Stimulated activated naive CD4-positive, alpha-beta T cell (primary cell): ENCODE data around the gene RAC2.
"Not testable (repeated sequence)": the region's sequence is repeated elsewhere in the genome, so short reads cannot be mapped to it uniquely, and the experiment has no call there.

Experiments used
- DNase-seq, 6 experiments: peaks; one replicate each; lab custom pipeline; 2025; lab: John Stamatoyannopoulos, UW

The RAC2 gene

GRCh38 chr22:37206118-37206840 lies 37.8 kb downstream of the RAC2 start:
- DNase-seq = no peak

- DNase-seq = no peak
Measured at GRCh38 chr22:37205046-37205445, 39.0 kb downstream of the RAC2 start.

- no peak for DNase-seq
Measured at GRCh38 chr22:37204045-37204655, 39.9 kb downstream of the RAC2 start.

GRCh38 chr22:37203354-37204044 lies 40.6 kb downstream of the RAC2 start:
- DNase-seq = no peak

- no peak for DNase-seq
Measured at GRCh38 chr22:37202716-37203115, 41.4 kb downstream of the RAC2 start.

GRCh38 chr22:37202001-37202555 lies 42.0 kb downstream of the RAC2 start:
- no peak for DNase-seq

- not testable (repeated sequence) for DNase-seq
Measured at GRCh38 chr22:37201443-37201820, 42.6 kb downstream of the RAC2 start.

GRCh38 chr22:37199760-37200108 lies 44.3 kb downstream of the RAC2 start:
- no peak for DNase-seq

GRCh38 chr22:37199103-37199759 lies 44.8 kb downstream of the RAC2 start:
- peak; percentile 97 to 99 (median 98) for DNase-seq

GRCh38 chr22:37198258-37199102 lies 45.6 kb downstream of the RAC2 start:
- DNase-seq = peak; percentile 72 to 92 (median 84)

- DNase-seq = no peak
Measured at GRCh38 chr22:37197451-37198257, 46.4 kb downstream of the RAC2 start.

GRCh38 chr22:37196539-37197450 lies 47.3 kb downstream of the RAC2 start:
- DNase-seq = no peak

- DNase-seq = no peak
Measured at GRCh38 chr22:37195921-37196320, 48.1 kb downstream of the RAC2 start.

GRCh38 chr22:37194750-37195149 lies 49.3 kb downstream of the RAC2 start:
- DNase-seq = no peak

GRCh38 chr22:37193629-37194191 lies 50.4 kb downstream of the RAC2 start:
- DNase-seq = peak in 4 of 6 experiments; percentile 16 to 56 (median 44)

GRCh38 chr22:37192741-37193140 lies 51.3 kb downstream of the RAC2 start:
- DNase-seq = no peak

- DNase-seq = no peak
Measured at GRCh38 chr22:37192204-37192603, 51.9 kb downstream of the RAC2 start.

- no peak for DNase-seq
Measured at GRCh38 chr22:37190262-37190780, 53.7 kb downstream of the RAC2 start.

GRCh38 chr22:37188901-37189466 lies 55.1 kb downstream of the RAC2 start:
- DNase-seq = no peak
